Dedifferentiated amniotic fluid mesenchymal stem cell (primary cell): ENCODE data around the gene LMF1.
"Not testable (repeated sequence)": the region's sequence is repeated elsewhere in the genome, so short reads cannot be mapped to it uniquely, and the experiment has no call there.

Experiments used
- DNase-seq: peaks from one replicate; pipeline ENCODE4 v3.0.0-alpha.2; 2016; ENCODE audit errors: extremely low spot score

LMF1 gene

GRCh38 chr16:850668-851067 is 120.1 kb downstream of the LMF1 start:
- DNase-seq = no peak

DNA sequence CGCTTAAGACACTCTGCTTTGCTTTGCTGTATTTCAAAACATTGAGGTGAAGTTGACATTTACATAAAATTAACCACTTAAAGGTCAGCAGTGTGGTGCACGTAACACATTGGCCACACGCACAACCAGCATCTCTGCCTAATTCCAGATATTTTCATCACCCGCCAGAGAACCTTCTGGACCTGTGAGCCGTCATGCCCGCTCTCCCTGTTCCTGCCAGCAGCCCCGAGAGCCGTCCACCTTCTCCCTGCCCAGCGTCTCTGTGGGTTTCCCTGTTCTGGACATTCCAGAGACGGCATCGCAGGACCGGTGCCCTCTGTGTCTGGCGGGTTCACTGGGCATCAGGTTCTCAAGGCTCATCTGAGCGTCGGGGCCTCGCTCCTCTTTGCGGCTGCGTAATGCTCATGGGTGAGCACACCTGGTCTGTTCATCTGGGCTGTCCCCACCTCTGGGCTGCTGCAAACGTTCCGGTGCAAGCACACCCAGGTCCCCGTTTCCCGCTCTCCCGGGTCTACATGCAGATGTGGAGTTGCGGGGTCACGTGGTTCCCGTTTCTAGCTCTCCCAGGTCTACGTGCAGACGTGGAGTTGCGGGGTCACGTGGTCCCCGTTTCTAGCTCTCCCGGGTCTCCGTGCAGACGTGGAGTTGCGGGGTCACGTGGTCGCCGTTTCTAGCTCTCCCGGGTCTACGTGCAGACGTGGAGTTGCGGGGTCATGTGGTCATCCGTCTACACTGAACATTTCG is 122.1 kb downstream of the LMF1 start:
- DNase-seq = no peak

DNA sequence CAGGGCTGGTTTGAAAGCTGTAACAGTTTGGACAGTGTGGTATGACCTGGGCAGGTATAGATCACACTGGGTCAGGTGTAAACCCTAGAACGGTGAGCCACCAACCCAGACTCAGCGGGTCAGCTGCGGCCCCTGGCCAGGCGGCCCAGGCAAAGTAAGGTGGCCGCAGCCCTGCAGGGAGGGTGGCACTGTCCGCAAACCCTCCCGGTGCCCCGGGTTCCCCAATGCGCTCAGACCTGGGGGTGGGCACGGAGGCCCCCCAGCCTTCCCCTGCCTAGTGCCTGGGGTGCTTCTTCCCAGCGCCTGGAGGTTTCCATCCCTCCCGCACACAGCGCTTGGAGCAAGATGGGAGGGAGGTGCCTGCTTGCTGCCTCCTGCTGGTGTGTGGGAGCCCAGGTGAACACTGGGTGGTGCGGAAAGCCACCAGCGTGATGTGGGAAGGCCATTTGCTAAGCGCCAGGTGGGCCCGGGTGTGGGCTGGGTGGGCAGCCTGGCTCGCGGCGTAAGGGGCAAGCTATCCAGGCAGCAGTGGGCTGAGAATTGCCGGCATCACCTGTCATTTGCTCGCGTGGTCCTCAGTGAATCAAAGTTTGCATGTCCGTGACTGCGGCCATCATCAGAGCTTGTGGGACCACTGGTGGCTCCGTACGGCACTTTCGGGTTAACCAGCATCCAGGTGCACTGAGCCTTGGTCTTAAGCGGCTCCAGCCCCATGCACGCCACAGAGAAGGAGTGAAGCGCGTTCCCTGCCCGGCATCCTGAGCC is 122.9 kb downstream of the LMF1 start:
- DNase-seq = no peak

- no peak for DNase-seq
These were observed 123.6 kb downstream of the LMF1 start for GRCh38 chr16:847151-847550.

- DNase-seq = no peak
These were observed 125.4 kb downstream of the LMF1 start for GRCh38 chr16:845351-845745.

GRCh38 chr16:844638-845350 is 126.0 kb downstream of the LMF1 start:
- no peak for DNase-seq

GRCh38 chr16:843771-844170 is 127.0 kb downstream of the LMF1 start:
- no peak for DNase-seq

GRCh38 chr16:842711-843560 is 127.8 kb downstream of the LMF1 start:
- DNase-seq = no peak

DNA sequence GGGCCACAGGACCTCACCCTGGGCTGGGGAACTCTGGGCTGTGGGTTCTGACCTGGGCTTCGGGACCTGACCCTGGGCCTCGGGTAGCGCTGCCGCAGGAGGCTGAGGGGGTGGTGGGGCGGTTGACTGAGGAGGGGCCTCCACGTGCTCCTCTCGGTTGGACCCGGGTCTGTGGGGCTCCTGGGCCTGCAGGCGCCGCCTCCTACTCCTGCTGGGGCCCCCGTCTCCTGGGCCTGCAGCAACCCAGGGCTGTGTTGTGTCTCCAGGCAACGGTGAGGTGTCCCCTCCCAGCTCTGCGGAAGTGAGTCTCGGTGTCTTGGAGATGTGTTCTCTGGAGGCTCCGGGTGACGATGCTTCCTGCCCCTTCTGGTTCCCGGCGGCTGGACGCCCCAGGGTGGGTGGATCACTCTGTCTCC is 128.7 kb downstream of the LMF1 start:
- DNase-seq = no peak

DNA sequence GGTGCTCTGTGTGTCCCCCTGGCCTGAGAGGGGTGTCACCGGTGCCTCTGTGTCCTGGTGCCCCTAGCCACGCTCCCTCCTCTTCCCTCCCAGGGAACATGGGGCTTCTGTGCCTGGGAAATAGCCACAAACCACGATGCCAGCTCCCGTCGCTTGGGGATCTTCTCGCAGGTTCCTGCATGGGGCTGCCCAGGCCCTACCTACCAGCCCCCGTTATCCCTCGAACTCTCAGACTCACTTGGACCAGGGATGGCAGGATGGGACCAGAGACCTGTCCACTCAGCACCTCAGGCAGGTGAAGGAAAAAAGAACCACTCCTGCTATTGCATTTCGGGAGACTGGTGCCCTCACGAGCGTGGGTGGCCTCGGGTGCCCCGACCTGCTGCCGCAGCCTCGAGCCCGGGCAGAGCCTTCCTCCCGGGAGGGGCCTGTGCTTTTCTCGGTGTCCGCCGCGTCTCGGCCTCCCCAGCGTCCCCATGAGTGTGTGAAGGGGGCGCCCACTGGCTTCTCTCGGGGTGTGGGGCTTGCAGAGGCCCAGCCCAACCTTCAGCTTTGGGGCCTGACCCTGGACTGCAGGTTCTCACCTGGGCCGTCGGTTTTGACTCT is 129.2 kb downstream of the LMF1 start:
- DNase-seq = no peak

GRCh38 chr16:840561-841454 is 130.0 kb downstream of the LMF1 start:
- no peak for DNase-seq

DNA sequence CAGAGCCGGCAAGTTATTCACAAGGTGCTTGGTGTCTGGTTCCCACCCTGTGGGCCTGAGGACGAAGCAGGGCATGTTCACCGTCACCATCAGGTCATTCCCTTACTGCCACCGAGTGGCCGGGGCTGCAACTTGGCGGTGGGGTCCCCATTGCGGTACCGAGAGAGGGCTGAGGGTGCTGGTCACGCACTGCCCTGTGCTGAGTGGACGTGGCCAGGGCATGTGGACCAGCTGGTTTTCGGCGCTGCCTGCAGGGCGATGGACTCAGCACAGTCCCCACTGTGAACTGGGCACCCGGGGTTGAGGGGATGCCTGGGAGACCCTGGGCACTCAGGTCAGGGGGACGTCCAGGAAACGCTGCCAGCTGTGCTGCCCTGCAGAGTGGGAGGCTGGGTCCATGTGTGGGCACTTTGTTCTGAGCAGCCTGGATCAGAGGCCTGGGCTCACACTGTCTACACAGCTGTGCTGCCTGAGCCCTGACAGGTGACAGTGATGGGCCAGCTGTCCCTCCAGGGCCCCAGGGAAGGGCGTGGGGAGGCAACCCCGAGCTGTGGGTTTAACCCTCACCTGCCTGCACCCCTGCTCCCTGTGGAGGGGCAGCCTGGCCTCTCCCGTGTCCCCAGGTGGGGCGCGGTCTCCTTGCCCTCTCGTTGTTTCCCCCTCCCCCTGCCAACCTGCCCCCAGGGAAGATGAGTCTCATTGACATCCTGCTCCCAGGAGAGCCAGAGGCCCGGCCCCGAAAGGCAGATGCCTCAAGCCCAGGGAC is 131.0 kb downstream of the LMF1 start:
- no peak for DNase-seq

- no peak for DNase-seq
These were observed 132.0 kb downstream of the LMF1 start for GRCh38 chr16:838741-839140.

GRCh38 chr16:836822-837221 is 134.0 kb downstream of the LMF1 start:
- DNase-seq = not testable (repeated sequence)

- no peak for DNase-seq
These were observed 134.6 kb downstream of the LMF1 start for GRCh38 chr16:836221-836620.

GRCh38 chr16:835373-835772 is 135.4 kb downstream of the LMF1 start:
- no peak for DNase-seq

DNA sequence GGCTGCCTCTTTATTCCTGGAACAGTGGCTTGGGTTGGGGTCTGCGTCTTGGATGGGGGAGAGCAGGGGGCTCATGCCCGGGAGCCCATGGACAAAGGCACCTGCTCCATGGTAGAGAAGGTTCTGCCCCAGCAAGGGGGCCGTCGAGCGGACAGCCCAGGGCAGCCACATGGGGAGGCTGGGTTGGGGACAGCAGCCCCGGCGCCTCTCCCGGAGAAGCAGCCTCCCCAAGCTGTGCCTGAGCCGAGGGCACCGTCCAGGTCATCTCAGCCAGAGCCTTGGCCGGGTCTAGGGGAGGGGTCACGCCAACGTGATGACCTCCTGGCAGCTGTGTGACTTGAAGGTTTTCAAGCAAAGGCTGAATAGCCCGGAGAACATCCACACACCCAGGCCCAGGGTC is 137.4 kb downstream of the LMF1 start:
- DNase-seq = no peak

DNA sequence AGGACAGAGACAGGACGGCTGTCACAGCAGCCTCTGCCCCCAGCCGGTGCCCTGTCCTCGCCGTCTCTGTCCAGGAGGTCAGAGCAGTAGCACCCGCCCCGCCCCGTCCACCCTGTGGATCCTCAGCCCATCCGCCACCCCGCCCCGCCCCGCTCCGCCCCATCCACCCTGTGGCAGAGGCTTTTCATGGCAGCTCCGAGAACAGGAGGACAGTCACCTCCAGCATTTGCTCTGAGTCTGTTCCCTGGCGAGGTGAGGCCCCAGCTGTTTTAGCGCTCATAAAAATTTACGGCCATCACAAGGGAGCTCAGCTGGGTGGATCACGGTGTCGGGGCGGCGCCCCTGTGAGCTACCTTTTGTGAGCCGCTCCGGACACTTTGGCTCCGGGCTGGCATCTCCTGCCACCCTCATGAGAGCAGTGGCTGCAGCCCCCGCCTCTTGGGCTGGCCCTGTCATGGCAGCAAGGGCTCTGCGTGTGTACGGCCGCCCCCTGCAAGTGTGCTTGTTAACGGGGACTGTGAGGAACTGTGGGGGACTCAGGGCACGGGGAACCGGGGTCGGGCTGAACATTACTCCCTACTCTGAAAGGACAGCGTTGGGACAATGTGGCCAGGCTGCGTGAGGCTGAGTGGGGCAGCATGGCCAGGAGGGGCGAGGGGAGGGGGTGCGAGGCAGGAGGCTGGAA is 138.0 kb downstream of the LMF1 start:
- no peak for DNase-seq
